Measurements from ENCODE around the gene GOLGA6L2.
"Not testable (repeated sequence)": the region's sequence is repeated elsewhere in the genome, so short reads cannot be mapped to it uniquely, and the experiment has no call there.

Gene GOLGA6L2

DNA sequence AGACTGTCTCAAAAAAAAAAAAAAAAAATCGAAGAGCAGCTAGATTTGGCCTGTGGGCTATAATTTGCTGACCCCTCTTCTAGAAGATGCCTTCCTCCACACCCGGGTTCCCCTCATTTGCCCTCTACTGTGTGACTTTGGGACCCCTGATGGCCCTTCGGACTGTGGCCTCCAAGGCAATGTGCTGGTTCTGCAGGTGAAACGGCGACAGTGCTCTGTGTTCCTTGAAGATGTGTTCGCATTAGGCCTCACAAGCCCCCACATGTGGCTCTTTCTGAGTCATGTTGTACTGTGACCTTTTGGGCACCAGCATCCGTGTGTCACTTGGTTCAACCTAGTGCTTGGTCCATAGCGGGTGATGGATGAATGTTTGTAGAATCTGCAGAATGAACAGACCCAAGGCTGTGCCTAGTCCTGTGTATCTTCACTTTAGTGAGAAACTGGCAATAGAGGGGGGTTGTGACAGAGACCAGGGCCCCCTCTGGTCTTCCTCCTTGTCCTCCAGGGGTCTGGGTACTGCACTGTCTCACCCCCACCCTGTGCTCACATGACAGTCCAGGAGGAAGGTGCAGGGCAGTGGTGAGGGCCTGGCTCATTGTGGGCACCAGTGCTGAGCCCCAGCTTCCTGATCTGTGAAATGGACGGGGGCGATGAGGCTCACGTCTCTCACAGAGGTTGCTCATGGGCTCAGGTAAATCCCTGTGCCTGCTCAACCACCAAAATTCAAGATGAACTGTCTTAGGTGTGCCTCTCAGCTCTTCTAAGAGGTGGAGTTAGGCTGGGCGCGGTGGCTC lies 22.7 kb downstream of the GOLGA6L2 start:
- no peak for DNase-seq (ENCODE audit: low read depth in 2 of 2)

DNA sequence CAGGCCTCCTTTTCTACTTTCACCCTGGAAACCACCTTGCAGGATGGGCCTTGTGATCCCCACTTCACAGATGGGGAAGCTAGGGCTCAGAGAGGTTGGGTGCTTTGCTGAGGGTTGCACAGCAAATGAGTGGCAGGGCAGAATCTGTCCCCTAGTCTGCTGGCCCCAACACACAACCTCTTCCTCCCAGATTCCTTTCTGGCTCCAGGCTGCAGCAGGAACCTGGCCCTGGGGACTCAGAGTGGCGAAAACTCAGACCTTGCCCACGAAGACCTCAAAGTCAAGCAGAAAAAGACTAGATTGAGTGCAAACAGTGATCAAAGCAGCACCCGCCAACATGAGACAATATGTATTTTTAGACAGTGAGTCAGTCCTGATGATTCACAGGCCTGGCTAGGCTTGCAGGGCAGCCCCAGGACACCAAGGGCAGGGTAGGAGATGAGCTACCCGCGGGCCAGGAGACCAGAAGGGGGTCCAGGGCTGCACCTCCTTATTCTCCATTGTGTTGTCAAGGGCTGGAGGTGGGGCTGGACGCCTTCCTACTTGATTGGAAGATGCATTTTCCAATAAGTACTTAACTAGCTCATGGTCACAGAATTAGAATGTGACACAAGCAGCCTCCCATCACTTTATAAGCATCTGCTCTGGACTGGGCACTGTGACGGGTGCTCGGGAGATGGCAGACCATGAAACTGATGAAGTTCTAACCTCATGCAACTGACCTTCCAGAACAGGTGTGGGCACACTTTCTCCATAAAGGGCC lies 23.9 kb downstream of the GOLGA6L2 start:
- no peak for DNase-seq (ENCODE audit: low read depth in 2 of 2)

DNA sequence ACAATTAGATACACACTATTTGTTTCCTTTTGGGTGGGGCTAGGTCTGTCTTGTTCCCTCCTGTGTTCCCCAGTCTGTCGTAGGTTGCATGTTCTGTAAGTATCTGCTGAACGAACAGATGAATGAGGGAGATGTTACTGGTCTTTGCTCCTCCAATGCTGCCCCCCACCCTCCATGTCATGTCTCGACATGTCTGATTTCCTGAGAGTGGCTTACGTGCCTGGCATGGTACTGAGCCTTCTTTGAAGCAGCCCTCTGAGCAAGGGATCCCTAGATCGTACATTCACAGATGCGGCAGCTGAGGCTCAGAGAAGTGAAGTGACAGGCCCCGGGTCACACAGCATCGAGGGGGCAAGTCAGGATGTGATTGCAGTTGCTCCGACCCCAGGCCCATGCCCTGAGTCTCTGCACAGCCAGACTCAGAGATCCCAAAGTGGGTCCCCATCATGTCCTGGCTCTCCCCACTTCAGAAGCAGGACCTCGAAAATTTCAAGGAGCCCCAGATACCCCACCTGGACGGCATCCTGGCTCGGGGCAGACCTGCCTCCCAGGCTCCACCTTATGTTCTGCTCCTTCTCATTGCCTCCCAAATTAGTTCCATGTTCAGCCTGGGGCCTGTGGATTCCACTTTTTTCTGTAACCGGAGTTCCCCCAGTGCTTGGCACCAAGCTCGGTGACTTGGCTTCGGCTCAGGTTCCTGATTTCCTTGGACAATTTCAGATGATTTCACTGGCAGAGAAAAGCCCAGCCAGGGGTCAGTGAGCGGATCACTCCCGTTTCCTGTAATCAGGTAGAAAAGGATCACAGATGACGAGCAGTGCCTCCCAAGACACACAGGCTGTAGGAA lies 24.7 kb downstream of the GOLGA6L2 start:
- DNase-seq (ENCODE audit: low read depth in 2 of 2): no peak

GRCh38 chr15:23420806-23421575 lies 26.1 kb downstream of the GOLGA6L2 start:
- no peak for DNase-seq (ENCODE audit: low read depth in 2 of 2)

GRCh38 chr15:23416349-23417276 lies 30.4 kb downstream of the GOLGA6L2 start:
- DNase-seq (ENCODE audit: low read depth in 2 of 2): peak in 1 of 2 donors; percentile 1

DNA sequence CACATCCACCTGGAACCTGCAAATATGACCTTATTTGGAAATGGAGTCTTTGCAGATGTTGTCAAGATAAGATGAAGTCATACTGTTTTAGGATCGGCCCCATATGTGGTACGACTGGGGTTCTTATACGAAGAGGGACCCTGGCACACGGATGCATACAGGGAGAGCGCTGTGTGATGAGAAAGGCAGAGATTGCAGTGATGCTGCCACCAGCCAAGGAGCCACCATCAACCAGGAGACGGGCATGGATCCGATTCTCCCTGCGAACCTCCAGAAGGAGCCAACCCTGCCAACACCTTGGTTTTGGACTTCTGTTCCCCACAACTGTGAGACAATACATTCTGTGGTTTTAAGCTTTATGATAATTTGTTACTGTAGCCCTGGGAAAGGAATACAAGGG lies 31.2 kb downstream of the GOLGA6L2 start:
- not testable (repeated sequence) for DNase-seq (ENCODE audit: low read depth in 2 of 2)

- no peak for DNase-seq (ENCODE audit: low read depth in 2 of 2)
Measured at GRCh38 chr15:23415321-23415865, 31.6 kb downstream of the GOLGA6L2 start.

DNA sequence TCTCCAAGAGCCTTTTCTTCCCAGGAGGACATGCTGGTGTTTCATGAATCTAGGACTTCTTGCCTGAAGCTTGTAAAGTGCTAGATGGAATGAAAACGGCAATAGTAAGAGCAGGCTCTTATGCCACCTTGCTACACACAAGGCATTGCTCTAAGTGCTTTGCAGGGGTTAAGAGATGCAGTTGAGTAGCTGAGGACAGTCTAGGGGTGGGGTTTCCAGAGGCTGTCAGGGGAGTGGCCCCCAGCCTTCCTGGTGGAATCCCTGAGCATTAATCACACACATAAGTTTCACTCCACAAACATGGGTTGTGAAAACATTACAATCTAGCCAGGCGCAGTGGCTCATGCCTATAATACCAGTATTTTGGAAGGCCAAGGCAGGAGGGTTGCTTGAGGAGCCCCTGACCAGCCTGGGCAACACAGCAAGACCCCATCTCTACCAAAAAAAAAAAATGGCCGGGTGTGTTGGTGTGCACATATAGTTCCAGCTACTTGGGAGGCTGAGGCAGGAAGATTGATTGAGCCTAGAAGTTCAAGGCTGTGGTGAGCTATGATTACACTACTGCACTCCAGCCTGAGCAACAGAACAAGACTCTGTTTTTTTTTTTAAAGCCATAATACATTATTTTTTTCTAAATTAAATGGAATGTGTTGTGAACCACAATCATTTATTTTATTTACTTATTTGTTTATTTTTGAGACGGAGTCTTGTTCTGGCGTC lies 34.0 kb downstream of the GOLGA6L2 start:
- DNase-seq (ENCODE audit: low read depth in 2 of 2): not testable (repeated sequence)

GRCh38 chr15:23411841-23412240 lies 35.2 kb downstream of the GOLGA6L2 start:
- no peak for DNase-seq (ENCODE audit: low read depth in 2 of 2)

- no peak for DNase-seq (ENCODE audit: low read depth in 2 of 2)
Measured at GRCh38 chr15:23403550-23403949, 43.5 kb downstream of the GOLGA6L2 start.

DNA sequence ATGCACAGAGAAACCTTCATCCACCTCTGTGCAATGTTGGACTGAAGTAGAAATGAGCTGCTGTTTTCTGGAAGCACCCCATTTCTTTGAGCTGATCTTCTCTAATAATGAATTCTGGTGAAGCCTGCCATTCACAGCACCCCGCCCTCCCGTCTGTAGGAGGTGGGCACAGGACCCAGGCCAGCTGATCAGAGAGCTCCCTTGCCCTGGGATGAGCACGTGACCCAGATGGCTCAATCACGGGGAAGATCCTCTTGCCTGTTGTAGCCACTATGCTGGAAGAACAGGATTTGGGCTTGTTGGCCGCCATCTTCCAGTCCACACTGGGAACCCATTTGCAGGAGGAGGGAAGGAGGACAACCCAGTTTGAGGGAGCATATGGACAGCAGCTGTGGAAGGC lies 44.5 kb downstream of the GOLGA6L2 start:
- DNase-seq (ENCODE audit: low read depth in 2 of 2): no peak

DNA sequence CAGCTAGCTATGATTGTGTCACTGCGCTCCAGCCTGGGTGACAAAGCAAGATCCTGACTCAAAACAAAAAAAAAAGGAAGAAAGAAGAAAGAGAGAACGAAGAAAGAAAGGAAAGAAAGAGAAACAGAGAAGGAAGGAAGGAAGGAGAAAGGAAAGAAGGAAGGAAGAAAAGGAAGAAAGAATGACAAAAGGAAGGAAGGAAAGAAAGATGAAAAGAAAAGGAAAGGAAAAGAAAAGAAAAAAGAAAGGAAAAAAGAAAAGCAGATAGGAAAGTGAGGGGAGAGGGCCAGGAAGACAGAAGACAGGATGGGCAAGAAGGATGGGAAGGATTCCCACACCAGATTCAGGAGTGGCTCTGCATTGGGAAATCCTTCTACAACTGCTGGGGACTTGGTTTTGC lies 44.9 kb downstream of the GOLGA6L2 start:
- no peak for DNase-seq (ENCODE audit: low read depth in 2 of 2)

GRCh38 chr15:23401627-23402026 lies 45.4 kb downstream of the GOLGA6L2 start:
- DNase-seq (ENCODE audit: low read depth in 2 of 2): no peak

DNA sequence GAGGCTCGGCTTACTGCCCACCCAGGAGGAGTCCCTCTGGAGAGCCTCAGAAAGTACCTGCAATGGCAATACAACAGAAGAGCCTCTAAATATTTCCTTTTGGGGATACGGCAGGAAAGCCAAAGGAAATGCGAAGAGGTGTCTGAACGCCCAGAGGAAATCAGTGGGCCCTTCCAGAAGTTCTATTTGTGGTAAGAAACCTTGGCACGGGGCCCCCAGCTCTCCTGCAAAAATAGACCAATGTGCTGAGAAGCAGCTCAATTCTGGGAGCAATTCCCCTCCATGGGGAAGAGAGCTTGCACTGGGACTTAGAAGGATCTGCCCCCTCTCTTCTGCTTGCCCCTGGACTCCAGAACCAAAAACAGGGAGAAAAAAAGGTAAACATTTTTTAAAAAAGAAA lies 47.8 kb downstream of the GOLGA6L2 start:
- DNase-seq (ENCODE audit: low read depth in 2 of 2): not testable (repeated sequence)

DNA sequence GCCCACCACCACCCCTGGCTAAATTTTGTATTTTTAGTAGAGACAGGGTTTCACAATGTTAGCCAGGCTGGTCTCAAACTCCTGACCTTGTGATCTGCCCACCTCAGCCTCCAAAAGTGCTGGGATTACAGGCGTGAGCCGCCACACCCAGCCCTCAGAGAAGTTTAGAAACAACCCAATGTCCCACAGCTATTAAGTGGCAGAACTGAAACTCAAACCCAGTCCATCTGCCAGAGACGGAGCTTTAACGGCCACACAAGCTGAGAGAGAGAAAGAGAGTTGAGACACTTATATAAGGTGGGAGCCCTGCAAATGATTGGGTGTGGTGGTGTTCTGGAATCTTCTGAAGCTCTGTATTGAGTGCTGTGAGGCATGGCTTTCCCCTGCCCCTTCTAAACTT lies 48.7 kb downstream of the GOLGA6L2 start:
- not testable (repeated sequence) for DNase-seq (ENCODE audit: low read depth in 2 of 2)

- DNase-seq (ENCODE audit: low read depth in 2 of 2): no peak
Measured at GRCh38 chr15:23397779-23398178, 49.3 kb downstream of the GOLGA6L2 start.

- no peak for DNase-seq (ENCODE audit: low read depth in 2 of 2)
Measured at GRCh38 chr15:23395832-23396231, 51.2 kb downstream of the GOLGA6L2 start.

- no peak for DNase-seq (ENCODE audit: low read depth in 2 of 2)
Measured at GRCh38 chr15:23395030-23395692, 51.9 kb downstream of the GOLGA6L2 start.

All from stimulated activated CD4-positive, alpha-beta T cell treated with anti-CD3 and anti-CD28 coated beads, Interleukin-4, amount 100 ng/mL, for 48 hours (primary cell).